ENCODE data around the gene LRIG1.

- TF ChIP-seq POLR2A (IDR thresholded peaks at IDR 0.05; ENCODE audit: low read depth): no peak
- TF ChIP-seq CTCF (IDR thresholded peaks at IDR 0.05): no peak
These were observed 139.5 kb downstream of the LRIG1 start for GRCh38 chr3:66361356-66361755.
